ENCODE measurements around the gene B4GALT2. TPM values are rescaled to one million over a fixed set of nuclear protein-coding genes. Genes with fewer than 3 reads are reported as not detected.
A peak's percentile ranks its signal among the peaks of the same experiment; 100 is the strongest.

The B4GALT2 gene
- total RNA-seq, 1 donor from 2014 or later: 62.6 TPM

DNA sequence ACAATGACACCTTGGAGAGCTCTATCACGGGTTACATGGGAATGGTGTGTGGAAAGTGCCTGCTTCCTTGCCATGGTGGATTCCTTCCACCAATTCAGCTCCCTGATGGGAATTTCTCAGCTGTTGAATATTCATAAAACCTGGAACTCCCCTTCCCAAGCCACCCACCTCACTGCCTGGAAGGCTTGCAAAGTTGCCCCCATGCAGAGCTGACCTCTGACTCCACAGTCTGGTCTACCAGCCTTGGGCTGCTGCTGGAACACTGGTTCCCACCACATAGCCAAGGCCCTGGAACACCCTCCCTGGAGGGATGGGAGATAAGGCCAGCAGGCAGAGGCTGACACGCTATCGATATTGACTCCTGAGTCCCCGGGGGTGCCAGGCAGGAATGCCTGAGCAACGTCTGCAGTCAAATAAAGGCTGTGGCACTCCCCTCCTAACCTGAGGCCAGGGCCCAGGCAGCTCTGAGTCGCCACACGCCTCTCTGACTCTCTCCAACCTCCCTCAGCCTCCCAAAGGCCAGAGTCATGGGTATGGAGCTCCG lies 21.2 kb downstream of the B4GALT2 start:
- Histone ChIP-seq H3K27me3 (ENCODE audit: control insufficient read depth, insufficient read depth, low read length) (no peaks in the 10 kb centered on the region), H3K36me3 (ENCODE audit: control insufficient read depth, insufficient read depth, low read length) (no peaks in the 10 kb centered on the region), H3K4me3 (ENCODE audit: low read depth, low read length) (no peak overlapping the region)
- no peak for DNase-seq (ENCODE audit: low read depth)
- TF ChIP-seq, protein P1, sequence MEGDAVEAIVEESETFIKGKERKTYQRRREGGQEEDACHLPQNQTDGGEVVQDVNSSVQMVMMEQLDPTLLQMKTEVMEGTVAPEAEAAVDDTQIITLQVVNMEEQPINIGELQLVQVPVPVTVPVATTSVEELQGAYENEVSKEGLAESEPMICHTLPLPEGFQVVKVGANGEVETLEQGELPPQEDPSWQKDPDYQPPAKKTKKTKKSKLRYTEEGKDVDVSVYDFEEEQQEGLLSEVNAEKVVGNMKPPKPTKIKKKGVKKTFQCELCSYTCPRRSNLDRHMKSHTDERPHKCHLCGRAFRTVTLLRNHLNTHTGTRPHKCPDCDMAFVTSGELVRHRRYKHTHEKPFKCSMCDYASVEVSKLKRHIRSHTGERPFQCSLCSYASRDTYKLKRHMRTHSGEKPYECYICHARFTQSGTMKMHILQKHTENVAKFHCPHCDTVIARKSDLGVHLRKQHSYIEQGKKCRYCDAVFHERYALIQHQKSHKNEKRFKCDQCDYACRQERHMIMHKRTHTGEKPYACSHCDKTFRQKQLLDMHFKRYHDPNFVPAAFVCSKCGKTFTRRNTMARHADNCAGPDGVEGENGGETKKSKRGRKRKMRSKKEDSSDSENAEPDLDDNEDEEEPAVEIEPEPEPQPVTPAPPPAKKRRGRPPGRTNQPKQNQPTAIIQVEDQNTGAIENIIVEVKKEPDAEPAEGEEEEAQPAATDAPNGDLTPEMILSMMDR (IDR thresholded peaks at IDR 0.05; ENCODE audit: insufficient read depth, low read length, poor library complexity, severe bottlenecking): no peak

DNA sequence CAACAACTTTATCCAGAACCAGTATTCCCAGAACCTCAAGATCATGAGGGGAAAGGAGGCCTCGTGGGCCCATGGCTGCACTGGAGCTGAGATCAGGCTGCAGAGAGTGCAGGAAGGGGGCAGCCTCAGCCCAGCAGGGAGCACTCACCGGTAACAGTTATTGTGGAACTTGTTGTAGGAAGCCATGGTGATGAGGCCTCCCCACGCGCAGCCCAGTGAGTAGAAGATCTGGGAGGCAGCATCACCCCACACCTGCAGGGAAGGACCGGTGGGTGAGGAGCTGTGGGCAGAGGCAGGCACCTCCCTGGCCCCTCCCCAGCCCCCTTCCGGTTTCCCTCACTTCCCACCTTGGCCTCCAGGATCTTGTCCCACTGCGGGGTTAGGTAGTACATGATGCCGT lies 23.2 kb downstream of the B4GALT2 start:
- H3K27me3 ChIP-seq (ENCODE audit: control insufficient read depth, insufficient read depth, low read length): no peaks in the 10 kb centered on the region
- DNase-seq (ENCODE audit: low read depth): no peak
- H3K4me3 ChIP-seq (ENCODE audit: low read depth, low read length): no peak overlapping the region
- H3K36me3 ChIP-seq (ENCODE audit: control insufficient read depth, insufficient read depth, low read length): no peaks in the 10 kb centered on the region
- TF ChIP-seq, protein P1 (IDR thresholded peaks at IDR 0.05; ENCODE audit: insufficient read depth, low read length, poor library complexity, severe bottlenecking): no peak

DNA sequence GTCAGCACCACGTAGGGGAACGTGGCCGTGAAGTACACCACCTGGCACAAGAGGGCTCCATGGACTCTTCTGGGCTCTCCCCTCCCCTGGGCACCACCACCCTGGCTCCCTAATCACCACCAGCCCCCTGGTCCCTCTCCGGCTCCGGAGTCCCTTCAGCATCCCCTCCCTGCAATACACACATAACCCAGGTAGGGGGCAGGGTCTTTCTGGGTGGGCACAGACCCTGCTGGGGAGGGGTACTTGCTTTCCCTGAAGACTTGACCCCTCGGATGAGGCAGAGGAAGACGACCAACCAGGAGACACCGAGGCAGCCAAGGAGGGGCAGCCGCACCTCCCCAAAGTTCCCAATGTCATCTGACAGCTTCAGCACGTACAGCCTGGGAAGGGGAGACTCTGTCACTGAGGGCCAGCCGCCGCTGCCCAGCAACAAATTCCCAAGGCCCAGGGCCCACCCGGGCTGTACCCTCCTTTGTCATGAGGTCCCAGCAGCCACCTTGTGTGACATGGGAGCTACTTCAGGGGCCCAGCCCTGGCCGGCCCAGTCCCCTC lies 23.7 kb downstream of the B4GALT2 start:
- H3K4me3 ChIP-seq (ENCODE audit: low read depth, low read length): no peak overlapping the region
- no peak for DNase-seq (ENCODE audit: low read depth)
- H3K36me3 ChIP-seq (ENCODE audit: control insufficient read depth, insufficient read depth, low read length): no peaks in the 10 kb centered on the region
- TF ChIP-seq, protein P1 (IDR thresholded peaks at IDR 0.05; ENCODE audit: insufficient read depth, low read length, poor library complexity, severe bottlenecking): peak; percentile 32
- no peaks in the 10 kb centered on the region for H3K27me3 ChIP-seq (ENCODE audit: control insufficient read depth, insufficient read depth, low read length)

DNA sequence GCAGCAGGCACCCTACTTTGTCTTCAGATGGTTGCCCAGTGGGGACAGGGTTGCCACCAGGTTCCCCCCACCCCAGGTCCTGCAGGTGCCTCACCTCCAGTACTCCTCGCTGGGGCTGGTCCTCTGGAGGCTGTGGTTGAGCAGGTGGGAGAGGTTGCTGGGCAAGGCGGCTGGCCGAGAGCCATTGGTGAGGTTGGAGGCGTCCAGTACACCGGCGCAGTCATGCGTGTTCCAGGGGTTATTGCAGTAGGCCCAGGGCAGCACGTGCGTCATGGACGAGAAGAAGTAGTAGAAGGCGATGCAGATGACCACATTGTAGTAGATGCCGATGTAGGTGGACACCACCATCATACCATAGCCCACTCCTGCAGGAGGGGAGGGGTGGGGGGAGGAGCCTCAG lies 29.2 kb downstream of the B4GALT2 start:
- Histone ChIP-seq H3K36me3 (ENCODE audit: control insufficient read depth, insufficient read depth, low read length) (no peaks in the 10 kb centered on the region), H3K27me3 (ENCODE audit: control insufficient read depth, insufficient read depth, low read length) (no peaks in the 10 kb centered on the region), H3K4me3 (ENCODE audit: low read depth, low read length) (no peak overlapping the region)
- TF ChIP-seq, protein P1 (IDR thresholded peaks at IDR 0.05; ENCODE audit: insufficient read depth, low read length, poor library complexity, severe bottlenecking): no peak
- DNase-seq (ENCODE audit: low read depth): no peak

DNA sequence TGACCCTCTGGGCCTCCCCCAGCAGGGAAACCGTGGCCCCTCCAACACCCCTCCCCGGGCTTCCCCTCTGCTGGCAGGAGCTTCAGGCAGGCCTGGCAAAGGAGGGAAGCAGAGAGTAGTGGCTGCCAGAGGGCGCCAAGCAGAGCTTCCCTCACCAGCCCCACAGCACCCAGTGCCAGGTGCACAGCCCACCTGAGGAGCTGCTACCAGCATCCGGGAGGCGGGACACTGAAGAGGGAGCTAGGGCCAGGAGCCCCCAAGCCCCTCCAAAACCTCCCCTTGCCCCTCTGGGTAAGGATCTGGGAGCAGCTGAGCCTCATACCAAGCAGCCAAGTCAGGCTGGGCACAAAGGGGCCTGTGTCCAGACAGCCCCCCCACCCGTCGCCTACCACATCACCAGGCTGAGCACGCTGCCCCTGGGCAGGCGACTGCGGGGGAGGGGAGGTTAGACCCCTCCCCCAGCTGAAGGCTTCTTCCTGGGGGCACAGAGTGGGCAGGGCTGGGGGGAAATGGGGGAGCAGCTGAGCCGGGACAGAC lies 32.0 kb downstream of the B4GALT2 start:
- H3K36me3 ChIP-seq (ENCODE audit: control insufficient read depth, insufficient read depth, low read length): no peaks in the 10 kb centered on the region
- no peak overlapping the region for H3K4me3 ChIP-seq (ENCODE audit: low read depth, low read length)
- TF ChIP-seq, protein P1 (IDR thresholded peaks at IDR 0.05; ENCODE audit: insufficient read depth, low read length, poor library complexity, severe bottlenecking): no peak
- DNase-seq (ENCODE audit: low read depth): no peak
- H3K27me3 ChIP-seq (ENCODE audit: control insufficient read depth, insufficient read depth, low read length): peaks cover 3% of the 10 kb centered on the region

DNA sequence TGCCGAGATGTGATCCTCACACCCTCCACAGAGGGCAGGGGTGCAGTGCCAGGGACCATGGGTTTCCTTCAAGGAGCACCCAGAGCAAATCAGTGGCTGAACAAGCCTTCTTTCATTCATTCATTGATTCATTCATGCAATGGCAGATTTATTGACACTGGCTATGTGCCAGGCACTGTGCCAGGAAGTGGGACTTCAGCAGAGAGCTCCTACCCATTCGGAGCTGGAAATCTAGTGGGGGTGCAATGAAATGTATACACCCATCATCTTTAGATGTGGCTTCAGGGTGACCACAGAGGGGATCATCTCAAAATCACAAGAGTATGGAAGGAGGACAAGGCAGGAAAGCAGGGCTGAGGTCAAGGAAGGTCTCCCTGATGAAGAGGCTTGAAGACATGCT lies 33.4 kb downstream of the B4GALT2 start:
- H3K27me3 ChIP-seq (ENCODE audit: control insufficient read depth, insufficient read depth, low read length): peaks cover 11% of the 10 kb centered on the region
- H3K4me3 ChIP-seq (ENCODE audit: low read depth, low read length): no peak overlapping the region
- DNase-seq (ENCODE audit: low read depth): no peak
- TF ChIP-seq, protein P1 (IDR thresholded peaks at IDR 0.05; ENCODE audit: insufficient read depth, low read length, poor library complexity, severe bottlenecking): no peak
- H3K36me3 ChIP-seq (ENCODE audit: control insufficient read depth, insufficient read depth, low read length): no peaks in the 10 kb centered on the region

Measured in kidney epithelial cell (primary cell).